Measurements from ENCODE around the gene DPYSL4. TPM values are rescaled to one million over a fixed set of nuclear protein-coding genes. Genes with fewer than 3 reads are reported as not detected.
A peak's percentile ranks its signal among the peaks of the same experiment; 100 is the strongest.

Gene DPYSL4
- total RNA-seq, 2 donors from 2014 or later = 14.3 to 23.5 TPM

DNA sequence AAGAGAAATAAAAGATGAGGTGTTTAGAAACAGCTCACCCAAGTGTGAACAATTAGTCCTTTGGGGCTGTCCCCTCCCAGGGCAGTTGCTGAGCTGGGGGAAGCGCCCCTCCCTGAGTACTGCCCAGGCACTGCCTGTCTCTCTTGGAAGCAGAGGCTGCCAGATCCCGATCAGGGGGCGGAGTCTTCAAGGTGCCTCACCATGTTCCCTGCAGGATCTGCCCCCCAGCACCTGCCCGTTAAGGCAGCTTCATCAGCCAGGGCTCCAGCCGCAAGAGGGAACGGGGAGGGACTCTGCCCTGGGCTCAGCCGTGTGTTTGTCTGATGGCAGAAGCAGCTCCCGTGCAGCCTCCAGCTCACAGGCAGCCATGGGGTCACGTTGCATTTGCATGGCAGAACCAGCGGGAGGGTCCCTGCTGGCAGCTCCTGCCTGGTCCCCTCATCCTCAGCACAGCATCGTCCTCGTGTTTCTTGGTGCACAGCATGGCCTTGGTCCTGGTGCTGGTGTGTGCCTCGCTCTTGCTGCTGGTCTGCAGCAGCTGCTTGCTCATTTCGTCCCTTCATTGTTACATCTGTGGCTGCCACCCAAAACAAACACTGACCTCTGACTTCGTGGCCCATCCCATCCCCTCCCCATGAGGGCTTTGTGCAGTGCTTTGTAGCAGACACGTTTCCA lies 10.7 kb upstream of the DPYSL4 start:
- H3K36me3 Mint-ChIP-seq (ENCODE audit: low read depth) = no peaks in the 10 kb centered on the region
- no peak overlapping the region for H3K4me3 Mint-ChIP-seq
- H3K9me3 Mint-ChIP-seq = no peaks in the 10 kb centered on the region
- H3K27ac Mint-ChIP-seq = no peak overlapping the region
- peak; percentile 81 for ATAC-seq (replicated peaks)
- H3K4me1 Mint-ChIP-seq = peaks cover 5% of the 10 kb centered on the region
- peaks cover 24% of the 10 kb centered on the region for H3K27me3 Mint-ChIP-seq

DNA sequence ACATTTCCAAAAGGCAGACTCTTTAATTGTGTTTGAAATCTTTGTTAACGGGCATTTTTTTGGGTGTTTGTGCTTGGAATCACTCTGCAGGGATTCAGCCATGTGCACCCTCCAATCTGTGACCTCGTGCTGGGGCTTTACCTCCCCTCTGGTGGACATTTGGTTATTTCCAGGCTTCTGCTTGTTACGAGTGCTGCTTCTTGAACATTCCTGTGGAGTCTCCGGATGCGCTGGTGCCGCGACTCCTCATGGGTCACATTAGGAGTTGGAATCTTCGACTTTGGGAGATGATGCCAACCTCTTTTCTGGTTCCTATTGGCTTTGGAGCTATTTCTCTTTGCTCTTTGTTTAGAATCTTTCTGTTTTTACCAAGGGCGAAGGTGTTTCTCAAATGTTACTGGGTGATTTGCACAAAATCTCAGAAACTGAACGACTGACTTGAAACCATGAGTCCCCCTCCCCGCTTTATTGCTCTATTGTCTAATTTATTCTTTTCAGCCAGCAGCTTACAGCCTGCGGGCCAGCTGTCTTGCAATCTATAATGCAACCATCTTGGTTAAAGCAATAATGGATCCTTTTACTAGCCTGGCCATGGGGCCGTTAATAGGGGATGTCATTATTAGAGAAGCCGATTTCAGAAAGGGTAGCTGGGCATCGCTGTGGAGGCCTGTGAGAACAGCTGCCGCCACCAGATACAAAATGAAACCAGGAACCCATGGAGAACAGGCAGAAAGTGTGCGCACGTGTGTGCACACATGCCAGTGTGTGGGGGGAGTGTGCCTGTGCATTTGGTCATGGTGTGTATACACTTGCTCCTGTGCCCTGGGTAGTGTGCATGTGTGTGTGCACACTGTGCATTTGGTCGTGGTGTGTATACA lies 9.9 kb upstream of the DPYSL4 start:
- no peaks in the 10 kb centered on the region for H3K36me3 Mint-ChIP-seq (ENCODE audit: low read depth)
- no peak for ATAC-seq (replicated peaks)
- H3K27ac Mint-ChIP-seq = no peak overlapping the region
- H3K9me3 Mint-ChIP-seq = no peaks in the 10 kb centered on the region
- H3K27me3 Mint-ChIP-seq = peaks cover 24% of the 10 kb centered on the region
- no peak overlapping the region for H3K4me3 Mint-ChIP-seq
- peaks cover 5% of the 10 kb centered on the region for H3K4me1 Mint-ChIP-seq

DNA sequence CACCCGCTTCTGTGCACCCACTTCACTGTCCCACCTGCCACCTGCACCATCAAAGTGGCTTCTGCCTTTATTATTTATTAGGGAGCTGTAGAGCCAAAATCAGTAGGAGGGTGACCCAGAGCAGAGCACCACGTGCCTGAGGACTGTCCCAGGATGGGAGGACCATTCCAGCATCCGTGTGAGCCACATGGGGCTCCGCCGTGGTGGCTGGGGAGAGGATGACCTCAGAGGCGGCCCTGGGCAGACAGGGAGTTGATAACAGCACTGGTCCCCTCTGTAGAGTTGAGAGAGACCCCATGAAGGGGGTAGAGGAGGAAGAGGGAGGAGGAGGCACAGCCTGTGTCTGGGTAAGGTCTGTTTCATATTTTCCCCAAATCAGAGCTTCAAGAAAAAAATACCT lies 8.7 kb upstream of the DPYSL4 start:
- Mint-ChIP-seq H3K4me3 (no peak overlapping the region), H3K27ac (no peak overlapping the region), H3K27me3 (peaks cover 20% of the 10 kb centered on the region)

DNA sequence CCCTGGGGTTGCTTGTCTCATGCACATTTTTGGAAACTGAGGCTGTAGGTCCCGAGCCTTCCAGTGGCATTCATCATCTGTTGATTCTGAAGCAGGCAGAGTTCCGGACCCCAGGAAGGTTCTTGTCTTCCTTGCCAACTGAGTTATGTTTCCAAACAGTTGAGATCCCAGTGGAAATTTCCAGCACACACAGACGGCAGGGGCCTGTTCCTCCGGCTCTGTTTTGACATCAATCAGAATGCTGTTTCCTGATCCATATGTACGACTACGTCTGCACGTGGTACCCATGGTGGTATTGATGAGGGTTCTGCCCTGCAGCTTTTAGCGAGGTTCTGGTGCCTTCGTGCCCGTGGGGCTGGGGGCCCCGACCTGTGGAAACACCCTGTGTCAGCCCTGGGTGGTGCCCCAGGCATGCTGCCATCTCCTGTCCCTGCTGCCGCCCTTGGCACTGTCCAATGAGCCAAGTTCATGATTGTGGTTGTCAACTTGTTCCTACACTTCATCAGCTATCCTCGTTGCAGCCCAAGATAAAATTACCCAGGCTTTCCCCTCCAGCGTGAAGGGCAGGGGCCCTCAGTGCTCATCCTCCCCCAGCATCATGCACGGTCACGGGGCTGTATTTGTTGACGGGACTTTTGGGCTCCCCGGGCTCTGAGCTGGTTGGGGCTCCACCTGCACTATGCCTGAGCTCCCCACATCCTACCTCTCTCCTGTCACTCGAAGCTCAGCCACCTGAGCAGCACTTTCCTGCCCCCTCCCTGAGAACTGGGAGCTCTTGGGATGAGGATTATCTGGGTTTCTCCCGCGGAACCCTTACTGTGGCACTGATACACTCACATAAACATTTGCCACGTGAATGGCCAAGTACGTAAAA lies 7.8 kb upstream of the DPYSL4 start:
- no peak for ATAC-seq (replicated peaks)

More for the DNA sequence above, 8.7 kb upstream of the DPYSL4 start:
- Mint-ChIP-seq H3K9me3 (no peaks in the 10 kb centered on the region), H3K4me1 (peaks cover 5% of the 10 kb centered on the region), H3K36me3 (ENCODE audit: low read depth) (no peaks in the 10 kb centered on the region)
- ATAC-seq (replicated peaks) = no peak

DNA sequence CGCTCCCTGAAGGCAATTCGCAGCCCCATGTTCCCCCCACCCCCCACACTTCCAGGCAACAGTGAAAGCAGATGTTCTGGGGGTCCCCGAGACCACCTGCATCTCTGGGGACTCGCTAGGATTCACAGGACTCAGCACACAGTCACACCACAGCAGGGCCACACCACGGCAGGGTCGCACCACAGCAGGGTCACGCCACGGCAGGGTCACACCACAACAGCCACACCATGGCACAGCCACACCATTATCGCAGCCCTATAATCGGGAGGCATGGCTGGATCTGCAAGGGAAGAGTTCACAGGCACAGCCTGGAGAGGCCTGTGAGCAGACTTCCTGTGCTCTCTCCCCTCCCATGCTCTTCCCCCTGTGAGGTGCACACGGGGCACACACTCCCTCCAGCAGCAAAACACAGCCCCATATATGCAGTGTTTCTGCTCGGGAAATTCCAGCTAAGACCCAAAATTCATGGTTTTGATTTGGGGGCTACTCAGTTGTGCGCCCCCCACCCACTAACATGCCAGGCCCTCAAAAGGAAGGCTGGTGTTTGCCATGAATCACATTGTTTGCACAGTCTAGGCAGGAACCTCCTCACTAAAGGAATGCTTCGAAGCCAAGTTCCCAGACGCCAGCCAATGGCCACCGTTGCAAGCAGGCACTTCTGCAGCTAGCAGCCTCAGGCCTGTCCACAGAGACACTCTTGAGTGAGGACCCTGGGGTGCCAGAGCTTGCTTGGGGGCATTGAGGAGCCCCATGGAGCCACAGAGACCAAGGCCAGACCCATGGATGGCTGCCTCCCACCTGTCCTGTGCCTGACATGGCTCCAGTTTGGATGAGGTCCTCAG lies 7.0 kb upstream of the DPYSL4 start:
- Mint-ChIP-seq H3K4me3 (no peak overlapping the region), H3K9me3 (no peaks in the 10 kb centered on the region), H3K4me1 (no peaks in the 10 kb centered on the region), H3K27ac (no peak overlapping the region), H3K36me3 (ENCODE audit: low read depth) (no peaks in the 10 kb centered on the region), H3K27me3 (peaks cover 31% of the 10 kb centered on the region)
- ATAC-seq (replicated peaks) = no peak

More for the DNA sequence above, 7.8 kb upstream of the DPYSL4 start:
- Mint-ChIP-seq H3K4me3 (no peak overlapping the region), H3K27ac (no peak overlapping the region), H3K9me3 (no peaks in the 10 kb centered on the region), H3K27me3 (peaks cover 28% of the 10 kb centered on the region), H3K4me1 (no peaks in the 10 kb centered on the region), H3K36me3 (ENCODE audit: low read depth) (no peaks in the 10 kb centered on the region)

DNA sequence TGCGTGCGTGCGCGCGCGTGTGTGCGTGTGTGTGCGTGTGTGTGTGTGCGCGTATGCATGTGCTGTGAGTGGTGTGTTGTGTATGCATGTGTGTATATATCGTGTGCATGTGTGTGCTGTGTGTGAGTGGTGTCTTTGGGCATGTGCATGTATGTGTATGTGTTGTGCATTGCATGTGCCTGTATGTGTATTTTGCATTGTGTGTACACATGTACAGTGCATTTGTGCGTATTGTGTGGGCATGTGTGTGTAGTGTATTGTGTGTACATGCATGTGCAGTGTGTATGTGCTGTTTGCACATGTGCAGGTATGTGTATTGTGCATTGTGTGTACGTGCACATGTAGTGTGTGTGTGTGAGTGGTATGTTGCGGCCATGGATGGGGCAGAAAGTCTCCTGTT lies 6.0 kb upstream of the DPYSL4 start:
- no peak for ATAC-seq (replicated peaks)
- no peak overlapping the region for H3K27ac Mint-ChIP-seq
- no peaks in the 10 kb centered on the region for H3K9me3 Mint-ChIP-seq
- H3K36me3 Mint-ChIP-seq (ENCODE audit: low read depth) = no peaks in the 10 kb centered on the region
- no peak overlapping the region for H3K4me3 Mint-ChIP-seq
- H3K27me3 Mint-ChIP-seq = peaks cover 31% of the 10 kb centered on the region
- no peaks in the 10 kb centered on the region for H3K4me1 Mint-ChIP-seq

DNA sequence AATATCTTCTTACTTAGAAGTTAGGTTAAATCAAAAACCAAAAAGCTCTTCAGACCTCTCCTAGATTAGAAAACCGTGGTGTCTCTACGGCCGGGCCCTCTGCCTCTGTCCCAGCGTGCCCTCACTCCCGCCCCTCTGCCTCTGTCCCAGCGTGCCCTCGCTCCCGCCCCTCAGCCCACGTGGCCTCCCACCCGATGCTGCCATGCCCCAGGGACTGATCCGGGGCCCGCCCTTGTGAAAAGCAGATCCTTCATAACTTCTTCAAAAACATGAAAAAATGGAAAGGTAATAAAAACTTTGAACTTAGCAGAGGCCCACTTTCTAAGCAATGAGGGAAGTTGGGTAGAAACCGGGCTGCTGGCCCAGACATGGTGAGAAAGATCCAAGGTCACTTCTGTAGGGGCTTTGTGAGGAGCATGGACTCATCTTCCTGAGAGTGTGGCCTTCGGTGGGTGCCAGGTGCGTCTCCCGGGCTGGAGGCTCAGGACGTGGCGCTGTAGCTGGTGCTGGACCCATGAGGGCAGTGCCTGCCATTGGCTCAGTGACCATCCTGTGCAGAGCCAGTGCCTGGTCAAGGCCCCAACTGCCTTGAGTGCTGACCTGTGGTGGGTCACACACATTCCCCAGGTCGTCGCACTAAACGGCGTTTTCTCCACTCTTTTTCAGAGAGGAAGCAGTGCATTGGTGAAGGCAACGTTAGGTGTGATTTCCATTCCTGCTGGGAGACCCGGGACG lies 4.9 kb upstream of the DPYSL4 start:
- ATAC-seq (replicated peaks) = no peak
- Mint-ChIP-seq H3K27me3 (peaks cover 25% of the 10 kb centered on the region), H3K4me1 (no peaks in the 10 kb centered on the region), H3K27ac (no peak overlapping the region), H3K9me3 (no peaks in the 10 kb centered on the region), H3K36me3 (ENCODE audit: low read depth) (no peaks in the 10 kb centered on the region), H3K4me3 (no peak overlapping the region)

DNA sequence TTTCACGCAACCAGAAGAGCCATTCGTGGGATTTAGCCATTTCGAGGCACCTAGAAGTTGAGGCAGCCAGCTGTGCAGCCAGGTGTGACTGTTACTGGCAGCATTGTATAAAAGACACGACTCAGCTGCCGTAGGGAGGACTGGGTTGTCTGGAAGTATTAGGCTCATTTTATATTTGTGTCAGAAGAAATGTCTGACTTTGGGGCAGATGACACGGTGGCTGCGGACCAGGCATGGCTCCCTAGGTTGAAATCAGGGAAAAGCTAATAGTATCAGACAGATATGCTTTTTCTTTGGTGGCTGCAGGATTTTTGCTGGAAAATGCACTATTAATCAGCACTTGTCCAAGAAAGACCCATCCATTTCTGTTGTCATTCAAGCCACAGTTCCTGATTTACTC lies 4.2 kb upstream of the DPYSL4 start:
- Mint-ChIP-seq H3K9me3 (no peaks in the 10 kb centered on the region), H3K4me3 (no peak overlapping the region), H3K27ac (no peak overlapping the region), H3K27me3 (peaks cover 22% of the 10 kb centered on the region), H3K36me3 (ENCODE audit: low read depth) (no peaks in the 10 kb centered on the region), H3K4me1 (no peaks in the 10 kb centered on the region)
- no peak for ATAC-seq (replicated peaks)

DNA sequence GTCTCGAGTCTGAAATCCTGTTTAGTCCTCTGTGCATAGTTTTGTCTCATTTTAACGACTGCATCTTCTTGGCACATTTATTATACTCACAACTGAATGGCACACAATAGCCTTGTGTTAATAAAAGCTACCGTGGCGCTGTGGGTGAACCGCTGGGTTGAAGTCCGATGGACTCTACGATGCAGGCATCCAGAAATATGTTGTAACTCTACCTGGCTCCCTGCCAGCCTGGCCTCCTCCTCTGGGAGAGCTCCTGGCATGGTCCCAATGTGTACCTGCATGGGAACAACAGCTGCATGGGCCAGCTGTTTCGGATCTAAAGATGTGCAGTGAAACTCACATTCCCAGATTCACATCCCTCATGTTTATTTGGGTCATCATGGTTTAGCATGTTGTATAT lies 3.7 kb upstream of the DPYSL4 start:
- H3K27me3 Mint-ChIP-seq = peaks cover 23% of the 10 kb centered on the region
- H3K27ac Mint-ChIP-seq = no peak overlapping the region
- H3K4me1 Mint-ChIP-seq = no peaks in the 10 kb centered on the region
- H3K4me3 Mint-ChIP-seq = no peak overlapping the region
- no peaks in the 10 kb centered on the region for H3K9me3 Mint-ChIP-seq
- no peak for ATAC-seq (replicated peaks)
- no peaks in the 10 kb centered on the region for H3K36me3 Mint-ChIP-seq (ENCODE audit: low read depth)

DNA sequence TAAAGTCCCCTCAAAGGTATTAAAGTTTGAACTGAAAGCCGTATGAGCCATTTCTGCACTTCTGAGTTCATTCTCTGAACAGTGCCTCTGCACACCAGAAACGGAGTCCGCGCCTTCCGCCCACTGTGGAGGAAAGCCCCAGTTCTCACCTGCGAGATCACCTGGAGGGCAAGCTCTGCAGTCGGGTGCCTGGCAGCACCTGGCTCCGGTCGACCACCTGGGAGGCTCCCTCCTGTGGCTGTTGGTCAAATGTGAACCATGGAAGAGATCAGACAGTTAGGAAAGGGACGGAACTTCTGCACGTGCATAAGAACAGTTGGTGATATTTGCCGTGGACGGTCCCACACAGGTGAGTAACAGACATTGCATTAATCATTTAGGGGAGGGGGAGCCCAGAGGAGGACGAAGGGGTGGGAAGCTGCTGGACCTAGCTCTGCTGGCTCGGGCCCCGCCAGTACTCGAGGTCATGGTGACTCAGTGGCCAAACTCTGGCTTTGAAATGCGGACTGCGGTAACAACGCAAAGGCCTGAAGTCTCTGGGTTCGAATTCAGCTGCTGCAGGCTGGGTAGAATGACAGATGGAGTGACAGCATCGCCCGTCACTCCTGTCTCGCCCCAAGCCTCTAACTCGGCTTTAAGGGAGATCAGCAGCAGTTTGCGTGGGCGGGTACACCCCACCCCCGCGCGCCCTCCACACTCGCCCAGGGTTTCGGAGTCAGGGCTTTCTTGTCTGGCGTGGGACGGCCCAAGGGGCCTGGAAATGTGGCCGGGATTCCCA lies 1.7 kb upstream of the DPYSL4 start:
- Mint-ChIP-seq H3K4me1 (no peaks in the 10 kb centered on the region), H3K27me3 (peaks cover 29% of the 10 kb centered on the region), H3K36me3 (ENCODE audit: low read depth) (peaks cover 6% of the 10 kb centered on the region), H3K9me3 (no peaks in the 10 kb centered on the region), H3K4me3 (peak overlapping the region; percentile 24), H3K27ac (no peak overlapping the region)
- no peak for ATAC-seq (replicated peaks)

DNA sequence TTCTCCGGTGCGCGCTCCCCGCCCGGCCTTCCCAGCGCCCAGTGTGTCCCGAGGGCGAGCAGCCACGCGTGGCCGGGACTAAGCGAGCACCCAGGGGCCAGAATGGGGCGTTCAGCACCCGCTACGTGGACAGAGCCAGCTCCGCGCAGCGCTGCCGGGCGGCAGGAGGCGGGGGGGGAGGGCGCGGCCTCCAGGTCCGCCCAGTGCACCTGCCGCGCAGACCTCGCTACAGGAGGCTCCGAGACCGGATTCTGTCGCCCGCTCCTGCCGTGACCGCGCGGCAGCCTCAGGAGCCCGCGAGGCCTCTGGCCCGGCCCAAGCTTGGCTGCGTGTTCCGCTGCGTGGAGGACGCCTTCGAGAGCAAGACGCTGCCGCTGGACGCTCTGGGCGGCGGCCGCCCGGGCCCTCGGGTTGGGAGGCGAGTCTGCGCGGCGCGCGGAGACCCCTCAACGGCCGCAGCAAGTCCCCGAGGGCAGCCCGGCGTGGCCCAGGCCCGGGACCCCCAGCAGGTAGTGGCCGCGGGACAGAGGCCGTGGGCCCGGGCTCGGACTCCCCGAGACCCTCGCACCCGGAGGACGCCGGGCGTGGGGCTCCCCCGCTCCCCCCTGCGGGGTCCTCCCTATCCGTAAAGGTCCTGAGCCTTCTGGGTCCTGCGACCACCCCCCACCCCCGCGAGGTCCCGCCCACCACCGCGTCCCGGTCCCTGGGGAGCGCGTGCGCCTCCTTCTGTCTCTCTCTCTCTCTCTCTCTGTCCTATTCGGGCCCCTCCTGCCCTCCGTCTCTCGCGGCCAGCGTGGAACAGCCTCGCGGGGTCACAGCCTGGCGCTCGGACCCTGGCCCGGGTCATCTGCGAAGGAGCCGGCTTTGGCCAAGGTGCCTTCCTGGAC lies 904 bp upstream of the DPYSL4 start:
- H3K27ac Mint-ChIP-seq = no peak overlapping the region
- ATAC-seq (replicated peaks) = peak; percentile 63
- no peaks in the 10 kb centered on the region for H3K9me3 Mint-ChIP-seq
- H3K27me3 Mint-ChIP-seq = peaks cover 29% of the 10 kb centered on the region
- peak overlapping the region; percentile 24 for H3K4me3 Mint-ChIP-seq
- H3K36me3 Mint-ChIP-seq (ENCODE audit: low read depth) = peaks cover 15% of the 10 kb centered on the region
- H3K4me1 Mint-ChIP-seq = no peaks in the 10 kb centered on the region

Data from activated T-helper 17 cell treated with anti-CD3 and anti-CD28 coated beads, Interleukin-2, amount 50 U/mL, for 72 hours (primary cell).